HG03575 (cell line): ENCODE measurements around the gene CTNNB1.

Experiments
- ATAC-seq: cut with Tn5 transposase; IDR thresholded peaks from one replicate; pipeline ENCODE4 v1.9.1; 2021; ENCODE audit not compliant: unreplicated experiment, insufficient number of reproducible peaks, low FRiP score; ENCODE audit errors: extremely low read depth

Gene CTNNB1

GRCh38 chr3:41188306-41188705 lies 11.0 kb upstream of the CTNNB1 start:
- ATAC-seq, result no peak

DNA sequence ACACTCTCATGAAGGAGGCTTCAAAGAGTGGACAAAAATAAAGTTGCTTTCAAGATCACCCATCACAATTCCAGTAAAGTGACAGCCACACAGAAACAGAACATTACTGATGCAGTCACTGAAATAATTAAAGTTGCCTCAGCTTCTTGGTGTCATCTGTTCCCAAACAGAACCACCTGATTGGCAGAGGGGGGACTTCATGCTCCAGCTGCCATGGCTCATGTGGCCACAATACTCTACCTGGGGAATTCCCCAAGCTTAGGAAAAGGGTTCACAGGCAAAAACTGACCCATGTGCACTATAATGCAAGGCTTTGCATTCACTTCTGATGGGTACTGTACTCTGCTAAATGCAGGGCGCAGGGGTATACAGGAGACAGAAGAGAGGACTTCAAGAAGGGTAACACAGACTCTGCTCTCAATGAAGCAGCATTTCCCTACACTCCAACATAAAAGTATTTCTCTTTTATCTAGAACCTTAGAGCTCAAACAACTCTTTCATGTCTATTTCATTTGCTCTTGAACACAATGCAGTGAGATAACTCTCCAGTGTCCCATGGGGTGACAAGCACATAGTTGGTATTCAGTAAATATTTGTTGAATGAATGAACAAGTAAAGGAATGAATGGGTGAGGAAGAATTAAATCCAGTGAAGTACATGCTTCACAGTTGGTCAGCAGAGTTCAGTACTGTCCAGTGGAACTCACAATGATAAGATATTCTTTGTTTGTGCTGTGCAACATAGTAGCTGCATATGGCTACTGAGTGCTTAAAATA lies 8.6 kb upstream of the CTNNB1 start:
- ATAC-seq, result no peak

DNA sequence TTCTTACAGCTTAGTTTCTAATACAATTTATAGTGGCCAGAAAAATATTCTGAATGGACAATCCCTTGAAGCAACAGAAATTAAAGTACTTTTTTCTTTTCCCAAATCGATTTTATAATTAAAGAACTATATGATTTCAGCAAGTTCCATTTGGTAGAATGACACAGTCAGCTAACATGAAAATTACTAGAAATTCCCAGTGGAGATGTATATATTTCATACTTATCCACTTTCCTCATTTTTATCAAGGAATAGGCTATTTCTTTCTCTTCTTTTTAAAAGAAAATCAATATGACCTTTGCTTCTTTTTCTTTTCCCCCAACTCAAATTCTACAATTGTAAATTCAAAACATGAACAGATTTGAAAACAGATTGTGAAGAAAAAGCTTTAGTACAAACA lies 6.4 kb upstream of the CTNNB1 start:
- ATAC-seq, result no peak

- ATAC-seq, result no peak
These were observed 5.3 kb upstream of the CTNNB1 start for GRCh38 chr3:41193794-41194539.

DNA sequence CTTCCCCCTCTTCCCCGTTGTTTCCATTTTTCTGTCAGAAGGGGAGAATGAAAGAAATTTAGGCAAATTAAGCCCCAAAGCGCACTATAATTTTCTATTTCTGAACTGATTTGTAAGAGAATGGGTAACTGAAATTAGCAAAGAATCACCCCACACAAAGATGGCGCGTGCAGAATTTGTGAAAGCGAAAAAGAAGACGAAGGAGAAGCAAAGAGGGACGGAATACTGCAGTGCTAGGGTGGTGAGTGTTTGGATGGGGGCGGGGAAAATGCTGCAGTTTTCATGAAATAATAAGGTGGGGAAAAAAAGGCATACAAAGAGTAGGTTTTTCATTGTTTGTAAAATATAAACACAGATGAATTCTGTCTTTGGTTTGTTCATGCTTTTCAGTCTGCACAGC lies 4.6 kb upstream of the CTNNB1 start:
- ATAC-seq, result no peak

- no peak for ATAC-seq
These were observed 3.4 kb upstream of the CTNNB1 start for GRCh38 chr3:41195946-41196345.

- ATAC-seq, result no peak
These were observed 2.5 kb upstream of the CTNNB1 start for GRCh38 chr3:41196499-41197410.

DNA sequence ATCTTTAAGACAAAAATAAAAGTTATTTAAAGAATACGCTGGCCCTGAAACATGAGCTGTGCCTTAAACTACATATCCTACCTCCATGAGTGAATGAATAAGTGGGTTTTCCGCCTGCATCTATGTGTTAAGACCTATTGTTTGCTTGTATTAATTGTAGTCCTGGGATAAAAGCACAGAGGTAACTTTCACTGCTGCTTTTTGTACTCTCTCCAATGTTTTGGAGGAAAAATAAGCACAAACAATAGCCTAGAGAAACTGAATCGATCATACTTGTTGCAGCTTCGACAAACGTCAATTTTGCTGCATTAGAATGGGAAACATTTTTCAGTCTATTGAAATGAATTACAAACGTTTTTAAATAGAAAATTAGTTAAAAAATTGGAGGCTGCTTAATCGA lies 1.3 kb upstream of the CTNNB1 start:
- no peak for ATAC-seq

GRCh38 chr3:41198526-41198925 lies 779 bp upstream of the CTNNB1 start:
- ATAC-seq, result no peak

DNA sequence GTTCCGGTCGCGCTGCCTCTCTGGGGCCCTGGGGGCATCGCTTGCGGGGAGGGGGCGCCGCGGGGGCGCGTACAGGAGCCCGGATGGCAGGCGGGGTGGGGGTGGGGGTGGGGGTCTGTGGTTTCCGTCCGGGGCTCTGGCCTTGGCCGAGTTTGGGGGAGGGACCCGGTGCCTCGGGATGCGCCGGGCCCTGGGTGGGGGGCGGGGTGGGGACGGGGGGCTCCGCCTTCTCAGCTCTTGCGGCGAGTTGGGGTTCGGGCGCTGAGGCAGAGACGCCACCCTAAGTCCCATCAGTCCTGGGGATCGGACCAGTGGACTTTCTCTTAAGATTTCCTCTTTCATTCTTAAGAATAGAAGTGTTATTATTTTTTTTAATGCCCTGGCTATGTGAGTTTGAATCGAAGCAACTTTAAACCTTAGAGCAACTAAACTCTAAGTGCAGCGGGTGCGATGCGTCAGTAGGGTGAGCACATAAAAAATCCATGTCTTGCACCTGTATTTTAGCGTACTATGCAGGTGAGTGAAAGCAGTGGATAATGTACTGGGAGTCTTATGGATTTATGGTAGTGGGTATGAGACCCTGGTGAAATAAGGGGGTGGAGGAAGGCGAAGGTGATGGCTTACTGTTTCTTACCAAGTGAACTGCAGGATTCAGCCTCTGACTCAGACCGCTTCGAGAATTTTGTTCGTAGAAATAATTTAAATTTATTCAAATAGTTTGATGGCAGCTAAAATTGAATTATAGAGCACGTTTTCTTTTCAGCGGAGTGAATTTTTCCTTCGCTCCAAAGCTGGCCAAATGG lies 762 bp downstream of the CTNNB1 start:
- ATAC-seq, result no peak

DNA sequence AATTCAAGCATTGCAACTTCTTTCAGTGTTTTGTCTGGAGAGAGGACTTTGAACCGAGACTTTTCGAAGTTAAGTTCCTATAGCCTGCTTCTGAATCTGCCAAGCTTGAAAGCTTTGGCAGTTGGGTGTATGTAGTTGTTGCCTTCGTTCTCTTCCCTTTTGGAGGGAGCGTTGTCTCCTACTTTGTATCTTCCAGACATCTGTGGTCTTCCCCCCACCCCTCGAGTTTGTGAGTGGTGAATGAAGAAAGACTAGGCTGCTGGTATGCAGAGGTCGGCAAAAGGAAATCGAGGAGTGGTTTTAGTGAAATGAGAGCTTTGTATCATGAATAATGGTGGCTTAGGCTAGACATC lies 1.3 kb downstream of the CTNNB1 start:
- no peak for ATAC-seq

DNA sequence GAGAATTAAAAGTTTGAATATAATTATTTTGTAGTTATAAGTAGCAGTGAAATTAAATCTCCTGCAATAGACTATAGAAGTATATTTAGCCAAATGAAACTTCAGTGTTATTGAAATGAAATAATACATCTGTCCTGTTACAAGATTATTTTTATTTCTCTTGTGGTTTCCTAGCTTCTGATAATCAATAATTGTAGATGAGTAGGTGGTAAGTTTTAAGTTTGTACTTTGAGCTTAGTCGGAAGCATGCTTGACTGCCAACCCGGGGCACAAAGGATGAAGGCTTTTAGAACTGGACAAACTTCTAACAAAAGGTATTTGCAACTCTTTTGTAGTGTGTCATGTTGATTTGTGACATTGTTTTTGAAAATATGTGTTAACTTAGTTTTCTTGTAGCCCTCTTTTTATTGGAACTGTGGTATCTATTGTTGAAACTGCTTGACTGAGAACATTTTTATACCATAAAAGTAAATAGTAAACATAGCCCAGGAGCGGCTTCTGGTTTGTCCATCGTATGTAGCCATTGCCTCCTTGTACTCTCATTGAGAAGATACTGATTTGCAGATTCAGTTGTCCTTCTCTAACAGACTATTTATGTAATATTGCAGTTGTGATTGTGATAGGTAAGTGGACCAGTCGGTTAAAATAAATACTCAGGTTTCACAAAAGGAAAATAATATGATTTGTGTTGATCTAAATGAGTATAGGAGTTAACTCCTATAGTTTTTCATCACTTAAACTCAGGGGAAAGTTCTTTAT lies 2.9 kb downstream of the CTNNB1 start:
- no peak for ATAC-seq

GRCh38 chr3:41202834-41203345 lies 3.6 kb downstream of the CTNNB1 start:
- no peak for ATAC-seq

DNA sequence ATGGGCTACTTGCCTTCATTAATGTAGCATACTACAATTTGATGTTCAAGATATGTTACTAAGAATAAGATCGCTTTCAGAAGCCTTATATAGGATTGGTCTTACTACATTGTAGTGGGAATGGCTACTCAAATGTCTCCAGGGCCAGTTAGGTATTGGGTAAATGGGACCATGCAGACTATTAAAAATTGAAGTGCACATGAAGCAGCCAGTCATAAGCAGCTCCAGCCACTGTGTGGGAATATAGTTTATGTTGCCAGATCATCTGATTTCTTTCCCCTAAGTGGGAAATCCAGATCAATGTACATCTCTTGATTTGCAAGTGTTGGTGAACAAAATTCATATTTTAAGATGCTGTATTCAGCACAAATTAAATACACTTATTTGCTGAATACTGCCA lies 5.1 kb downstream of the CTNNB1 start:
- no peak for ATAC-seq

DNA sequence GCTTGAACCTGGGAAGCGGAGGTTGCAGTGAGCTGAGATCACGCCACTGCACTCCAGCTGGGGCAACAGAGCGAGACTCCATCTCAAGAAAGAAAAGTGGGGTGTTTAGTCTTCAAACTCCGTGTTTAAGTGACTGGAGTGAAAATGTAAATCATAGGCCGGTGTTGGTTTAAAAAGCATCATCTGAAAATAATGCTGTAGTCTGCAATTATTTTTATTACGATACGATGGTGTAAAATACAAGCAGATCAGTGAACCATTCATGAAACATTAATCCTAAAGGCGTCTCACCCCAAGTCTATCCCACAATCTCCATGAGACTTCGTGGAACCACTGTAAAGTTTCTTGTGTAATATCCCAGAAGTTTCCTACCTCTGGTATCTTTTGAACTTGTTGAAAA lies 6.3 kb downstream of the CTNNB1 start:
- ATAC-seq, result no peak

GRCh38 chr3:41207355-41207754 lies 8.1 kb downstream of the CTNNB1 start:
- ATAC-seq, result no peak

DNA sequence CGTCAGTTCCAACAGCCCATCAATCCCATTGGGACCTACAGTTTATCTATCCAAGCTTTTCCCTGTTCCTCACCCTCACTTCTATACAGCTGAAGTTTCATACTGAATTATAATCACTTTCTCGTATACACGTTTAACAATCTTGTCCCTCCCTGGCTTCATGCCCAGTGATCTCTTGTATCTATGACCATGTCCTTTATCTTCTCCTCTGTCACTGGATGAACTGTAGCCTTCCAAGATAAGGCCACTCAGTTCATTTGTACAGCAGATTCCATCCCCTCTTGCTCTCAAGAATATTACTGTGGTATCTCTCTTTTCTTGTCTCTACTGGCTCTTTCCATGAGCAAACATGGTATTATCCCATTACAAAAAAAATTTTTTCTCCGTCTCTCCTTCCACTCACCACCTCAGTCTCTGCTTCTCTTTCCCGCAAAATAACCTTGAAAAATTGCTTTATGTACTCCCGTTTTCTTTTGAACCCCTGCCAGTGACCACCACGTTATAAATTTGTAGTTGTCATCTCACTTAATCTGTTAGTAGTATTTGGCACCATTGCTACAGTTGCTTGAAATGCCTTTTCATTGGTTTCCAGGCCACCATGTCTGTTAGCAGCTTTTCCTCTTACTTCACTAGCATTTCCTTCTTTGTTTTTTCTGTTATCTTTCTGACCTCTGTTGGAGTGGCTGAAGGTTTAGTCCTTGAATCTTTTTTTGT lies 9.4 kb downstream of the CTNNB1 start:
- ATAC-seq, result no peak
